ENCODE results near the gene PDCD2. TPM values are rescaled to one million over a fixed set of nuclear protein-coding genes. Genes with fewer than 3 reads are reported as not detected.
A peak's percentile ranks its signal among the peaks of the same experiment; 100 is the strongest.

The PDCD2 gene, protein sequence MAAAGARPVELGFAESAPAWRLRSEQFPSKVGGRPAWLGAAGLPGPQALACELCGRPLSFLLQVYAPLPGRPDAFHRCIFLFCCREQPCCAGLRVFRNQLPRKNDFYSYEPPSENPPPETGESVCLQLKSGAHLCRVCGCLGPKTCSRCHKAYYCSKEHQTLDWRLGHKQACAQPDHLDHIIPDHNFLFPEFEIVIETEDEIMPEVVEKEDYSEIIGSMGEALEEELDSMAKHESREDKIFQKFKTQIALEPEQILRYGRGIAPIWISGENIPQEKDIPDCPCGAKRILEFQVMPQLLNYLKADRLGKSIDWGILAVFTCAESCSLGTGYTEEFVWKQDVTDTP
- total RNA-seq (2011; cell fraction: chromatin; rRNA removed; ENCODE audit: low replicate concordance) = 76.0 and 134 TPM in 2 replicates
- 54.9 and 57.7 TPM in 2 replicates for total RNA-seq (2011; cell fraction: nucleolus; rRNA removed)
- 97.5 and 142 TPM in 2 replicates for total RNA-seq (2011; cell fraction: nucleoplasm; rRNA removed)
- 343 and 377 TPM in 2 replicates for total RNA-seq (2014; rRNA removed)
- 339 and 365 TPM in 2 replicates for total RNA-seq (2014; rRNA removed; fragmentation: Illumina TruSeq; extraction: Trizol)
- total RNA-seq (2015; rRNA removed; fragmentation: Illumina TruSeq; extraction: Trizol) = 238 and 276 TPM in 2 replicates
- 276 and 291 TPM in 2 replicates for total RNA-seq (2021)
- polyA plus RNA-seq (2011; rRNA removed) = 297 and 378 TPM in 2 replicates
- 197 and 320 TPM in 2 replicates for polyA plus RNA-seq (2011; cell fraction: cytosol; rRNA removed)
- polyA plus RNA-seq (2011; cell fraction: nucleus; rRNA removed) = 192 and 207 TPM in 2 replicates
- polyA plus RNA-seq (2012) = 196 and 278 TPM in 2 replicates
- polyA plus RNA-seq (2014; fragmentation: Illumina TruSeq; extraction: Trizol) = 277 and 318 TPM in 2 replicates
- polyA plus RNA-seq (2014; fragmentation: Nextera tagmentation; extraction: Ambion mirVana) = 100 to 1,000 TPM in 1 of 2 experiments, 10 to 100 TPM in 1; 67.3 to 105 TPM
- 392 and 430 TPM in 2 replicates for polyA plus RNA-seq (2014; rRNA removed)
- 155 and 159 TPM in 2 replicates for polyA minus RNA-seq (2011; rRNA and poly(A)+ RNA removed)
- polyA minus RNA-seq (2011; cell fraction: cytosol; rRNA and poly(A)+ RNA removed) = 70.4 and 109 TPM in 2 replicates
- 60.9 and 93.0 TPM in 2 replicates for polyA minus RNA-seq (2011; cell fraction: nucleus; rRNA and poly(A)+ RNA removed)
- percentile 98 among the genes with signal in this experiment for Bru-seq, nascent RNA
- BruChase-seq, experiment 1, labeled RNA remaining after a 2-hour chase = percentile 93 among the genes with signal in this experiment
- percentile 91 among the genes with signal in this experiment for BruChase-seq, experiment 2, labeled RNA remaining after a 6-hour chase
- long read RNA-seq, experiment 1, transcript PDCD2-215 (4 exons, 1,287 nt) = minor isoform, 54 of 480 reads
- long read RNA-seq, experiment 1, transcript PDCD2-208 (6 exons, 3,378 nt) = major isoform, 180 of 480 reads
- long read RNA-seq, experiment 1, transcript PDCD2-209 (6 exons, 1,082 nt) = minor isoform, 71 of 480 reads
- long read RNA-seq, experiment 1, transcript PDCD2-204 (3 exons, 2,657 nt) = minor isoform, 43 of 480 reads
- long read RNA-seq, experiment 1, partial matches to known transcripts = 25 of 480 reads
- long read RNA-seq, experiment 1, other reads (novel, unspliced or antisense) = 97 of 480 reads
- long read RNA-seq, experiment 2, transcript PDCD2-208 (6 exons, 3,378 nt) = major isoform, 181 of 455 reads
- long read RNA-seq, experiment 2, transcript PDCD2-204 (3 exons, 2,657 nt) = minor isoform, 17 of 455 reads
- long read RNA-seq, experiment 2, transcript PDCD2-215 (4 exons, 1,287 nt) = minor isoform, 86 of 455 reads
- long read RNA-seq, experiment 2, transcript PDCD2-209 (6 exons, 1,082 nt) = minor isoform, 59 of 455 reads
- long read RNA-seq, experiment 2, partial matches to known transcripts = 43 of 455 reads
- long read RNA-seq, experiment 2, other reads (novel, unspliced or antisense) = 52 of 455 reads
- long read RNA-seq, experiment 3, transcript PDCD2-215 (4 exons, 1,287 nt) = minor isoform, 33 of 262 reads
- long read RNA-seq, experiment 3, transcript PDCD2-208 (6 exons, 3,378 nt) = major isoform, 138 of 262 reads
- long read RNA-seq, experiment 3, transcript PDCD2-204 (3 exons, 2,657 nt) = minor isoform, 16 of 262 reads
- long read RNA-seq, experiment 3, transcript PDCD2-209 (6 exons, 1,082 nt) = minor isoform, 53 of 262 reads
- long read RNA-seq, experiment 3, partial matches to known transcripts = 6 of 262 reads
- long read RNA-seq, experiment 3, other reads (novel, unspliced or antisense) = 2 of 262 reads

DNA sequence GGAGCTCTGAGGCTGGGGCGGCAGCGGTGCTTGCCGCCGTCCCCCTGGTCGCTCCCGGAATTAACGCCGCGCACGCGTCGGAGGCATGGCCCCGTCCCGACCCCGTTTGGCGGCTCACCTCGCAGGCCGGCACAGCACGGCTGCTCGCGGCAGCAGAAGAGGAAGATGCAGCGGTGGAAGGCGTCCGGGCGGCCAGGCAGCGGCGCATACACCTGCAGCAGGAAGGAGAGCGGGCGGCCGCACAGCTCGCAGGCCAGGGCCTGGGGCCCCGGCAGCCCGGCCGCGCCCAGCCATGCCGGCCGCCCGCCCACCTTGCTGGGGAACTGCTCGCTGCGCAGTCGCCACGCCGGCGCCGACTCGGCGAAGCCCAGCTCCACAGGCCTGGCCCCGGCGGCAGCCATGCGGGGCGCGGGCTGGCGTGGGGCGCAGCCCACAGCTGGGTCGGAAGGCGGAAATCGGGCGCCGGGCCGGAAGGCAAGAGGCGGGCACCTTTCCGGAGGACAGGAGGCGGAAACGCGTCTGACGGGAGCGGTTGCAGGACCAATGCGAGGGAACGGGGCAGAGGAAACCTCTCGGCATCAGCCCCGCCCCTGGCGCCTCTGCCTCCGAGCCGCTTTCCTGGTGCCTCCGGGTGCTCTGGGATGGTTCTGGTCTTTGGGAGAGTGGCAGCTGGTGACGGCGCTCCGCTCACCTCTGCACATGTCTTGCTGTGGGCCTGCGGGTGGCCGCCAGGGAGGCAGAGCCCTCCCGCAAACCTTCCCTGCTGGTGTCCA, at the start of gene PDCD2:
TSS of gene PDCD2 (minus strand) at position 457 of the 773 bp plus-strand sequence. CDS start at position 401, 56 bp downstream.
- DNase-seq (ENCODE audit: extremely low read depth in 1 of 4, low spot score in 3 of 4) (peak; percentile 93 to 98 (median 95)), FAIRE-seq (peak; percentile 85), ATAC-seq (peak; percentile 95)
- Histone ChIP-seq H3K79me2 (ENCODE audit: control insufficient read depth, insufficient read depth, low read length) (peaks cover 54% of the 10 kb centered on the region), H3K4me3 (peak within 1 kb of the TSS; percentile 96), H3K27ac (ENCODE audit: extremely low read depth, low read depth, low read length) (peak within 1 kb of the TSS; percentile 89), H3K9ac (ENCODE audit: insufficient read depth in 1 of 2, low read depth in 2 of 2, low read length in 2 of 2) (peak within 1 kb of the TSS; percentile 86 to 99), H3K4me2 (ENCODE audit: insufficient read depth, low read length) (peak within 1 kb of the TSS; percentile 96), H3K4me1 (replicated peaks in 1 of 2; ENCODE audit: control insufficient read depth in 2 of 2, insufficient read depth in 2 of 2, low read length in 2 of 2) (peaks cover 10 to 15% of the 10 kb centered on the region in 2 experiments; a peak in 4 of 5 replicates), H2AFZ (ENCODE audit: low read depth, low read length) (peak within 1 kb of the TSS; percentile 91), H3K27me3 (ENCODE audit: control insufficient read depth in 2 of 2, insufficient read depth in 2 of 2, low read length in 2 of 2) (no peaks in the 10 kb centered on the region), H3K9me1 (ENCODE audit: control insufficient read depth, insufficient read depth, low read length) (no peaks in the 10 kb centered on the region), H3K36me3 (ENCODE audit: control insufficient read depth, insufficient read depth, low read length) (peaks cover 44% of the 10 kb centered on the region), H3K9me3 (replicated peaks; ENCODE audit: control insufficient read depth, insufficient read depth, low read depth, low read length) (no peaks in the 10 kb centered on the region), H4K20me1 (replicated peaks; ENCODE audit: control insufficient read depth, insufficient read depth, low read length) (no peaks in the 10 kb centered on the region)
- intact Hi-C loops (cut with micrococcal nuclease) (loop anchor here (2.0 kb wide), 1 partner anchor 30 kb away; the partner anchor contains the start of gene TBP), in situ Hi-C loops (cut with MboI) (no loop called here)
- CTCF ChIA-PET (ENCODE audit: low intra/inter-chr PET ratio) = interaction anchor here (1.0 kb wide), 1 partner anchor 9 kb away, joined by 4 read pairs; no protein-coding TSS in a partner anchor
- no TSS peak for BruUV-seq (replicated peaks)
- POLR2A ChIA-PET = interaction anchor here (0.7 to 2.0 kb wide), 11 partner anchors 9 to 537 kb away, joined by 3 to 19 read pairs (median 5); partner anchors contain the start of gene TBP
- WGBS (ENCODE audit: insufficient coverage, low coverage, missing lambda C conversion rate) = under 1% methylated on average over 52 of the region's 81 CpGs
- TF ChIP-seq HDGF (IDR thresholded peaks at IDR 0.05) (no peak), RBM15 (IDR thresholded peaks at IDR 0.05; ENCODE audit: insufficient read depth, low read length) (no peak), ZNF583 (CRISPR knock-in tag; IDR thresholded peaks at IDR 0.05) (no peak; the same call in 1 of the 2 replicates), C11orf30 (IDR thresholded peaks at IDR 0.05; ENCODE audit: low read depth) (peak; percentile 85), POLR2B (IDR thresholded peaks at IDR 0.05; ENCODE audit: low read depth, partially characterized antibody) (peak; percentile 84), TEAD1 (CRISPR knock-in tag; IDR thresholded peaks at IDR 0.05) (peak in 1 of 2 experiments; percentile 19; a peak in 1 of 4 replicates), NFIX (CRISPR knock-in tag; IDR thresholded peaks at IDR 0.05; ENCODE audit: low read depth) (no peak), KAT8 (IDR thresholded peaks at IDR 0.05; ENCODE audit: low read depth) (no peak), CBX8 (IDR thresholded peaks at IDR 0.05; ENCODE audit: borderline replicate concordance, extremely low read depth, low read depth, low read length, poor library complexity, severe bottlenecking) (no peak), NFRKB (IDR thresholded peaks at IDR 0.05; ENCODE audit: low read depth) (no peak)
- TF ChIP-seq, protein P1, sequence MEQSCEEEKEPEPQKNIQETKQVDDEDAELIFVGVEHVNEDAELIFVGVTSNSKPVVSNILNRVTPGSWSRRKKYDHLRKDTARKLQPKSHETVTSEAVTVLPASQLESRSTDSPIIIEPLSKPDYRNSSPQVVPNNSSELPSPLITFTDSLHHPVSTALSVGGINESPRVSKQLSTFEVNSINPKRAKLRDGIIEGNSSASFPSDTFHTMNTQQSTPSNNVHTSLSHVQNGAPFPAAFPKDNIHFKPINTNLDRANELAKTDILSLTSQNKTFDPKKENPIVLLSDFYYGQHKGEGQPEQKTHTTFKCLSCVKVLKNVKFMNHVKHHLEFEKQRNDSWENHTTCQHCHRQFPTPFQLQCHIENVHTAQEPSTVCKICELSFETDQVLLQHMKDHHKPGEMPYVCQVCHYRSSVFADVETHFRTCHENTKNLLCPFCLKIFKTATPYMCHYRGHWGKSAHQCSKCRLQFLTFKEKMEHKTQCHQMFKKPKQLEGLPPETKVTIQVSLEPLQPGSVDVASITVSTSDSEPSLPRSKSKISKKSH (CRISPR knock-in tag; IDR thresholded peaks at IDR 0.05) = no peak

All from K562 (cell line).